HG02623 (cell line): Measurements from ENCODE around the gene FRAS1.
"Not testable (repeated sequence)": the region's sequence is repeated elsewhere in the genome, so short reads cannot be mapped to it uniquely, and the experiment has no call there.

ENCODE experiments used
- ATAC-seq: cut with Tn5 transposase; IDR thresholded peaks from one replicate; pipeline ENCODE4 v1.9.1; 2021; ENCODE audit warnings: moderate library complexity; ENCODE audit not compliant: unreplicated experiment

The FRAS1 gene

DNA sequence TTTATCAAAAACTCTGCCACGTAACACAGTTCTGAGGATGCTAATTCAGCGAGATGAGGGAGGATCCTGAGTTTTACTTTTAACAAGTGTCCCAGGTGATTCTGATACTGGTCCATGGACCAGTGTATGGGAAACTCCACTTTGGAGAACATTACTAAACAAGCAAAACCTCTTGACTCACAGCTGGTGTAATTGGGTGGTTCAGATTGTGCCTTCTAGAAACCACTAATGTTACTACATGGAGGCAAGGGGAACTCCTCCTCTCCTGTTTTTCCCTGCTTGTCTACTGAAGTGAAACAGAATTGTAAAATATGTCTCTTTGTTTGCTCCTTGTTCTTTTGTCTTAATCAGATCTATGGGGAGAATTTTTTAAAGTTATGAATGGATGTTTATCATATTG is 62.6 kb downstream of the FRAS1 start:
- ATAC-seq, result no peak

DNA sequence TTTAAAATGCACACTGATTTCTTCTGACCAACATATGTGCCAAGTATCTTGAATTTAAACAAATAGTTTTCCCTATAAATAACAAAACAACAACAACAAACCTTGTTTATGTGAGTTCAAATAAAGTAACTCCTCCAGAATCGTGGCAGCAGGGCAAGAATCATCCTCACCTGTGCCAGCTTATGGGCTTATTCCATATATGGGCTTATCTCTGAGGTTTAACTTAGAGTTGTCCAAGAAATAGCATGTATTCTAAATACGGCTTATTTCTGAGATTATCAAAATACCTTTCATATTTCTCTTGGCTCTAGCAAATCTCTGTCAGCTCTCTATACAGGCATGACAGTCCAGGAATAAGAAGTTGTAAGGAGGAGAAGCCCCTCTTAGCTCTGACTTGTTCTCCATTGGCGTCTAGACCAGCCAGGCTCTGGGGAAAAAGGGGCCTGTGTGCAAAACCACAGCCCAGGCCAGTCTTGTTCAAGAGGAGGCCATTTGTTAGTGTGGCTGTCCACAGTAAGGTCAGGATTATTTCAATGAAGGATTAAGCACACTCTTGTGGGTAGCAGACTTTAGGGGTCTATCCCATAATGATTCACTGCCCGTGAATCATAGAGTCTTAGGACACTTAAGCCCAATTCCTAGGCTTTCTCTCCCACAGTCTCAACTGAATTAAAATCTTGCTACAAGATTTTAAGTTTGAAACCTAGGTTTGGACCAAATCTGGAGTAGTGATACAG is 63.2 kb downstream of the FRAS1 start:
- no peak for ATAC-seq

DNA sequence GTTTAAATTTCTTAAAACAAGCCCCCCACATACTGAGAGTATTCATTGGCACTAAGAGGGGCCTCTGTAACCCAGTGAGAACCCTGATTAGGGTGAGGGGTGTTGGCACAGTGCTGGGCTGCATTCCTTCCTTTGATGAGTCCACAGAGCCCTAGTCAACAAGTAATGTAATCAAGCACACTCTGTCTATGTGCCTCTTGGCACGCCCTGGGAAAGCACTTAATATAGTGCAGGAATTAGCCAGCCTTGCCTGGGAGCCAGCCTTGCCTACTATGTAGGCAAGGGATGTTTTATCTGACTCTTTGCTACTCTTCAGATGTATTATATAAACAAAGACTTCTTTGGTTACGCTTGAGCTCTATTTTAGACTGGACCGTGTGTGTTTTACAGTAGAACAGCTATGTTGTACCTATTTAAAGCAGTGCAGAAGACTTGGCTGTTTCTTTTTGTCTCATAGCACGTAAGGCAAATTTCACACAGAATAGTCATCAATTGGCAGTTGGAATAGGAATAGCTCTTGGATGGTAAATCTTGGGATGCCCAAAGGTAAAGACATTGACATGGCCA is 64.3 kb downstream of the FRAS1 start:
- no peak for ATAC-seq

DNA sequence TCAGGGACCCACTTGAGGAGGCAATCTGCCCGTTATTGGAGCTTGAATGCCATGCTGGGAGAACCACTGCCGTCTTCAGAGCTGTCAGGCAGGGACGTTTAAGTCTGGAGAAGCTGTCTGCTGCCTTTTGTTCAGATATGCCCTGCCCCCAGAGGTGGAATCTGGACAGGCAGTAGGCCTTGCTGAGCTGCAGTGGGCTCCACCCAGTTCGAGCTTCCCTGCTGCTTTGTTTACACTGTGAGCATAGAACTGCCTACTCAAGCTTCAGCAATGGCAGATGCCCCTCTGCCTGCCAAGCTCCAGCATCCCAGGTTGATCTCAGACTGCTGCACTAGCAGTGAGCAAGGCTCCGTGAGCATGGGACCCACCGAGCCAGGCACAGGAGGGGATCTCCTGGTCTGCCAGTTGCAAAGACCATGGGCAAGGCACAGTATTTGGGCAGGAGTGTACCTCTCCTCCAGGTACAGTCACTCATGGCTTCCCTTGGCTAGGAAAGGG is 68.8 kb downstream of the FRAS1 start:
- not testable (repeated sequence) for ATAC-seq

DNA sequence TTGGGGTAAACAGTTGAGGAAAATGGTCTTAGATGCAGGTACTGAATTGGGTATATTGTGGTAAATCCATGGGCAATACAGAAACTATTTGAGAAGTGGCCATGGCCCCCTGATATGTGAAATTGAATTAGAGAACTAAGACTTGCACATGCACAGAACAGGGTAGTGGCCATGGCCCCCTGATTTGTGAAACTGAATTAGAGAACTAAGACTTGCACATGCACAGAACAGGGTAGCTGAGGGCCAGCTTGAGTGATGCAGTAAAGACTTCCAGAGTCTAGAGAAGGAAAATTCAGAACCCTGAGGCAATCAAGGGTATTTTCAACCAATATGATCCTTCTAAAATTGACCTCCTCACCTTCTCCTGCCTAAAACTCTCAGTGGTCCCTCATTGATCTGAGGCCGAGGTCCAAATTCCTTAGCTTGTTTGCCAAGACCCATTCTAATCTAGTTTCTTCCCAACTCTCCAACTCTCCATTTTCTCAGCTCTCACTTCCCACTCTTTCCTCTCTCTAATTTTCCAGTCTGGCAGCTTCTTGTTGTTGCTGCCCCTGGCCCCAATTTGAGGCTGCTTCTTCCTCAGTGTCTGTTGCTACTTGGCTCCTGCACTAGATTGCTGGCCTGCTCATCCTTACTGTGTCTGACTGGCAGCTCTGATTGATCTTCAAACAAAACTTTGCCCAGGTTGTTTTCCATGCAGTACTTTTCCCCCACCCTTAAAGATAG is 72.4 kb downstream of the FRAS1 start:
- no peak for ATAC-seq

DNA sequence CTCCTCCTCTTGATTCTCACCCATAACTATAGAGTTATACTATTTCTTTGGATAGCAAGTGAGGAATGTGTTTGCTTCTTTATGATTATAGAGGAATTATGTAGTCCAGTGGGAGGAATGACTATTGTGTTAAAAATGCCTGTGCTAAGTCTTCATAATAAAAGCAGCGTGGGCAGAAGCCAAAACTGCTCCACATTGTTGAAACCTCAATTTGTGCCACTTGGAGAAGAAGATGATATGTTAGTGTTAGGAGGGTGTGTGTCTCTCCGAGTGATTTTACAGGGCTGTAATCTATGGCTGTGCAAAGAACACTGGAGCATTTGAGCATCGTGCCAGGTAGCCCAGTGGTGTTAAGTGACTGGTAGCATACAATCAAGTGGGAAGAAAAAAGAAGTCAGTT is 74.3 kb downstream of the FRAS1 start:
- ATAC-seq, result no peak

DNA sequence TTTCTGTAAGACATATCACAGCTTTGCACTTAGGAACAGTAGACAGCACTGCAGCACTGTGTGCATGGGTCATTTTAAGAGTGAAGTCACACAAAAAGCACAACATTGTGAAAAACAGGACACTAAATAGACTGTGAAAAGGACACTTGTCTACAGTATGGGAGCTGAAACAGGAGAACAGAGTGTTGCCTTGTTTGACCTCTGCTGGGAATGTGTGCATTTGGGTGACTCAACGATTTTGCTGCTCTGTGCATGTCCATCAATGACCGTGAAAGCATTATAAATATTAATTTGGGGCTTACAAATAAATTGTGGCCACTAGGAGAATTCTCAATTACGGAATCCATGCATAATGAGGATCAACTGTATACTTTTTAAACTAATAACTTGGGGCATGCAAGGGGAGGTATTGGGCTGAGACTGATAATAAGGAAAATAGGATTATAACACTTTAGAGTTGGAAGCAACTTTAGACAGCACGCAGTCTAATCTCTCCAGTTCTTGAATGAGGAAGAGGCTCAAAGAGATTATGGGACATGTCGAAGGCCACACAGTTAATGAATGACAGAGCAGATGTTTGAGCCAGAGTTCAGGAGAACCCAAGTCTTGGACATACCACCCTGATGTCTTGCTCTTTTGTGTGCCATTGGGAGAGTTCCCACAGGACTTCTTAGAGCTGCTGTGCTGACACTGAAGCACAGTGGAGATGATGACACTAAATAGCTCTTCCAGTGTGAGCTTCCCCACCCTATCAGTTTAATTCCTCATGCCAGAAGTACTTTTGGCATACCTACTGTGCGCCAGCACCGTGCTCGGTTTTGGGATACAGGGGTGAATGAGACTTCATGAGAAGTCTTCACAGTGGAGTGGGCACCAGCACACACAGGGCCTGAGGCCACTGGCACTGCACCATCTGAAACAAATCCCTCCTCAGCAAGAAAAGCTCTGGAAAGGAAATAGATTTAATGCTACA is 79.3 kb downstream of the FRAS1 start:
- no peak for ATAC-seq

DNA sequence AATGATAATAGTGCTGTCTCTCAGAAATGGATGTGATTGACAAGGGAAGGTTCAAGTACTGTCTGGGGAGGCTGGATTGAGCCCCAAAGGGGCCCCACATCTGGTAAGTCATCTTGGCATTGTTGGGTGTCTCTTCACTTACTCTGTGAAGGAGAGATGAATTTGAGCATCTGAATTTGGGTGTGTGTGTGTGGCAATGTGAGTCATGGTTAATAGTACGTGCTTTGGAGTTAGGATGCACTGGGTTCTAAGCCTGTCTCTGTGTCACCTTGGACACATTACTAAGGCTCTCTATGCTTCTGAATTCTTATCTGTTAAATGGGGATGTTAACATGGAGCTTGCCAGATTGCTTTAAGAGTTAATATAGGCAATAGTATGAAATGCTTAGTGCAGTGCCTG is 80.4 kb downstream of the FRAS1 start:
- ATAC-seq, result no peak

DNA sequence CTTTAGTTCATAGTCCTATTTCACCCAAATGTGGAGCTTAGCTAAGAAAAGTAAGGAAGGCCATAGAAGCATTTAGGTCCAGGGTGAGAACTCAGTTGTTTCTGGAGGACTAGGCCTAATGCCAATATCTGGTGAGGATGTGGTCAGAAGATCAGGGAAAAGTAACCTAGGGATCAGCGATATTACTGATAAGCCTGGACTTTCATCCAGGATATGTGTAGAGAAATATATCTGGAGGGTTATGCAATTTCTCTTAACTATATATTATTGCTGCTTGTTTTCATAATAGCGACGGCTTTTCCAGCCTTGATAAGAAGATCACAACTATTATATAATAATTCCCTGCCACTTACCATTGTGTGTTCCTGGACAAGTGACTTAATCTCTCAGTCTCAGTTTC is 81.1 kb downstream of the FRAS1 start:
- no peak for ATAC-seq

DNA sequence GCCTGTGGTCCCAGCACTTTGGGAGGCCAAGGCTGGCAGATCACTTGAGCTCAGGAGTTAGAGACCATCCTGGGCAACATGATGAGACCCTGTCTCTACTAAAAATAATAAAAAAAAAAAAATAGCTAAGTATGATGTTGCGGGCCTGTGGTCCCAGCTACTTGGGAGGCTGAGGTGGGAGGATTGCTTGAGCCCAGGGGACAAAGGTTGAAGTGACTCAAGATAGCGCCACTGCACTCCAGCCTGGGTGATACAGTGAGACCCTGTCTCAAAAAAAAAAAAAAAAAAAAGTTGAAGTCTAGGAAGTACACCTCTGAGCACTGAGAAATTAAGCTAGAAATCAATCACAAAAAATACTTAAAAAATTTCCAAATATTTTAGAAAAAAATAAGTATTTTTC is 86.5 kb downstream of the FRAS1 start:
- ATAC-seq, result no peak

DNA sequence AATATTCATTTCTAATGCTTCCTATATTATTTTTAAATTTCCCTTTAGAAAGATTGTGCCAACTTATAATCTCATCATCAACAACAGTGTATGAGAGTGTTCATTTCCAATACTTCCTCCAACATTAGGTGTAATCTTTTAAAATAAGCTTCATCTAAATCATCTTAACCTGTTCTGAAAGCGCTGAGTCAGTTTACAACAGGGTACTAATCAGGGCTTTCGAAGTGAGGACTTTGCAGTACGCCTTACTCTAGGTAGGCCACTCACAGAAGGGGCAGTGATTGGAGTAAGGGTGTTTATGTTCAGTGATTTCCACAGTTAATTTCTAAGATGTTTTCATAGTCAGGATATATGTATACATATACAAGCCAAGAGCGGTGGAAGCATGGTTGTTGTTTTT is 87.9 kb downstream of the FRAS1 start:
- ATAC-seq, result no peak

DNA sequence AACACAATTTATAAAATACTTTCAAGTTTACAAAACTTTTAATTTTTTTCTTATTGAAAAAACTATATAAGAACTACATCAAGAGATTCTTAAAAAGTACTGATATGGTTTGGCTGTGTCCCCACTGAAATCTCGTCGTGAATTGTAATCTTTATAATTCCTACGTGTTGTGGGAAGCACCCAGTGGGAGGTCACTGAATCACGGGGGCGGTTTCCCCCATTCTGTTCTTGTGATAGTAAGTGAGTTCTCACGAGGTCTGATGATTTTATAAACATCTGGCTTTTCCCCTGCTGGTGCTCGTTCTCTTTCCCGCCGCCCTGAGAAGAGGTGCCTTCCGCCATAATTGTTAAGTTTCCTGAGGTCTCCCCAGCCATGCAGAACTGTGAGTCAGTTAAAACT is 88.5 kb downstream of the FRAS1 start:
- ATAC-seq, result no peak

DNA sequence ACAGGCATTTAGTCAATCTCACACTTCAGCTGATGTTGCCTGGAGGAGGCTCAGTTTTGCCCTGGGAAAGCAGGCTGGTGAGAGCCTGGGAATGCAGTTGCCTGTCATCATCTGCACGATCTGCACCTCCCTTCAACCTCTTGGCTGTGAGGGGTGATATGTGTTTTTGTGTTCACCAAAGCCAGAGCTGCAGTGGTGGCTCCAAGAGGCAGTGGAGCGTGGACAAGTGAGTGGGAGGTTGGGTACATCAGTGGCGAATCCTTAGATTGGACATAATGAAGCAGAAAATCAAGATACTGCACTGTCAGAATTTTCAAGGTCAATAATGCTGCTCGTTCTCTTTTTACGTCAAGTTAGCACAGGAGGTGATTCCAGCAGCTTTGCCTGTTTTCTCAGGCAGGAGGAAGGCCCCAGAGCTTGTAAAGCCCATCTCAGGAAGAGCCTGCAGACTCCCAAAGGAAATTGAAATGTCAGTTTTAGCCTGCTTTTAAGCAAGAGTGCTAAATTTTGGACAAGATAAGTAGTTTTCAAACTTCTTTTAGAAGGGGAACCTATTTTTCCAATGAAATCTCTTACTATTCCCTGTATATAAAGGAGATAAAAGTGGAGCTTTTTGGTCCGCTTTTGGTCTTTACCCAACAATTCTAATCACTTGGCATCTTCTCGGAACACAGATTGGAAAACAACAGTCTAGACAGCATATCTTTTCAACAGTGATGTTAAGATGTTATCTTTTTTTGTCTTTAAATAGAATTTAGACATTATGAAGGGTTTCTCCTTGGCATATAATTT is 92.8 kb downstream of the FRAS1 start:
- no peak for ATAC-seq

DNA sequence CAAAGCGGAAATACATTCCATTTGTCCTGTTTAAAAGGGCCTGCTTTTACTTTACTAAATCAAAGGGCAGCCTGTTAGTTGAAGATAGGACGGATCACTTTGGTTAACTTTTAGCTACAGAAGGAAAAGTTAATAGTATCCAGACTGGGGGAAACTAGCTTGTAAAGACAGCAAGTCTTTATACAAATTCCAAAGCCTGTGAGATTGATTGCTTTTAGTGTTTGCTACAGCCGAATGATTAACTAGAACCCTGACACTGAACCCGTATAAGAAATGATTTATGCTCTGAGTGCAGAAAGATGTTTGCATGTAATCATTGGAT is 93.4 kb downstream of the FRAS1 start:
- ATAC-seq, result no peak

DNA sequence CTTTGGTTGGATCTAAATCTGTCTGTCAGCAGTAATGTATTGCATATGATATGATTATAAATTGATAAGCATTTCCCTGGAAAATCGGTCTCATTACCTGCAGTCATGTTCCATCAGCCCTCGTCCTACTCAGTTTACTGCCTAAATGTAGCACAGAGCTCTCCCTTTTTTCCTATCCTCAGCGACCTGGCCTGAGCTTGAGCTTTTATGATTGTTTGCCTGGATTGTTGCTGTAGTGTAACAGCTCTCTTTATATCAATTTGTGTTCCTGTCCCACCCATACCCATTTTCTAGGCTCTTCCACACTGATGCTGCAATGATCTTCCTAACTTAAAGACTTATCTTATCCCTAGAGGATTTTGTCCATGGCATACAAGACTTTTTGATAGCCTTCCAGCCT is 95.7 kb downstream of the FRAS1 start:
- no peak for ATAC-seq

DNA sequence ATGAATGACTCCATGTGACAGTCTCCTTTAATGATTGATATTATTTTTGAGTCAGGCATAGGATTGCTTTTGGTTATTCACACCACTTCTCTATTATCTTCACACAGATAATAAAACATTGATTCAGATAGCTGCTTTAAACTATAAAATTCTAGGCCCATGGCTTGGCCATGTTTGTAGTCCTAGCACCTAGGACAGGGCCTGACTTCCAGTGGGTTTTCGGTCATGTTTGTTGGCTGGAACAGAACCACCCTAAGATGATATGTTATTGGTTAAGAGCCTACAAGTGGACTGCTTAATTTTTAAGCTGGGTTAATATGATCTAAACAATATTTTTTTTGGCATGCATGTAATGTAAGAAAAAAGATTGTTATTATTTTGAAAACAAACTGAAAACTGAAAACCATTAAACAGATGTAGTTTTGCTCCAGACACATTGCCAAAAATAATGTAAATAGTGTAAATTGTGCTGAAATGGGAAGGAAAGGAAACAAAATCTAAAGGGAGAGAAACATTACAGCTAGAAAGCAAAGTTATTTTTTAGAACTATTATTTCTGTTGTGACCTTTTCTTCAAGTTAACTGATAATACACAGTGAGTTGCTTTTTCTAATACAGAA is 98.0 kb downstream of the FRAS1 start:
- ATAC-seq, result no peak

DNA sequence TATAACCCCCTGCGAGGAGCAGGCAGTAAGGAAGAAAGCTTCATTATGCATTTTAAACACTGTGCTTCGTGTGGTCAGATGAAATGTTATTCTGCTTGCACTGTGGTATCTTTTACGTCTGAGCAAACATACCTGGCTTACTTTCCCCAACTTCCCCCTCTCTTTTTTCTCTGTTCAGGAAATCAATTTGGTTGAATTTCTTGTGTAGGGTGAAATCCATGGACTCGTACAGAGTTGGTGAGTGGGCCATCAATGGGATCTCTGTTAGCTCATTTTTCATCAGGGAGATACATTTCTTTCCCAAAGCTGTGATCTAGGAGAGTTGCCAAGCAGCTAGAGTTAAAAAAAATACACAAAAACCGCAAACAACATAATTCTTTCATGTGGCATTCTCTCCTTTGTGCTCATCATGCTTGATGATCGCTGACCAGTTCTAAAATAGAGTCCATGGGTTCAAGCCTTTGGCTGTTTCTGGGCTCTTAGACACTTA is 98.5 kb downstream of the FRAS1 start:
- ATAC-seq, result no peak

DNA sequence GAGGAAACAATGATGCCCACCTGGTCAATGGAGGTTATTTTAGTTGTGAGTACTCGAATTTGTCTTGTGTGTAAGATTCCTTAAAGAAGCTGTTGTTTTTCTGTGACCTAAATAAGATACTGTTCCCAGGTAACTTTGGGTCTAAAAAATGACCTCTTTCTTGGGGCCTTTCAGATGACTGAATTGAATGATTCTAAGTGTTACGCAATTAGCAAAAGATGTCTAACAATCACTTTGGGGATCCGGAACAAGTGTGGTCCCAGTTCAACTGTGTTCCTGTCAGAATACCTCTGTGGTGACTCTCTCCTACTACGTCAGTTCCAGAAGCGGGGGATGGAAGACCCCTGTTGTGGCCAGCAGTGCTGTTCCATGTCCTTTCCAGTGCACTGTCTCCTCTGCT is 99.4 kb downstream of the FRAS1 start:
- no peak for ATAC-seq

DNA sequence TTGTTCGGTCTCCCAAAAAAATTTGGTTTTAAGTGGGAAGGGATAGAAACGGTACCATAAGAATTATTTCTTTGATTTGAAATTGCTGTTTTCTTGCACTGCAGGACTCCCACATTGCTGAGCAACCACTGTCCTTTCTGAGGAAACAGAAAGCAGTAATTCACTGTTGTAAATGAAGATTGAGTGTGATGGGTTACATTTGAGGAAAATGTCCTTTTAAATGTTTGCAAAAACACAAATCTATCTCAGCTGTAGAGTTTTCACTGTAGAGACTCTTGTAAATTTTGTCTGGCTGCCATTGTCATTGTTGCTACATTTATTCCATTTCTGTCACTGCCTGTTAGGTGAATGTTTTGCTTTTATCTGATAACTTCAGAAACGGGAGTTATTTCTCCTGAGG is 105.2 kb downstream of the FRAS1 start:
- no peak for ATAC-seq

DNA sequence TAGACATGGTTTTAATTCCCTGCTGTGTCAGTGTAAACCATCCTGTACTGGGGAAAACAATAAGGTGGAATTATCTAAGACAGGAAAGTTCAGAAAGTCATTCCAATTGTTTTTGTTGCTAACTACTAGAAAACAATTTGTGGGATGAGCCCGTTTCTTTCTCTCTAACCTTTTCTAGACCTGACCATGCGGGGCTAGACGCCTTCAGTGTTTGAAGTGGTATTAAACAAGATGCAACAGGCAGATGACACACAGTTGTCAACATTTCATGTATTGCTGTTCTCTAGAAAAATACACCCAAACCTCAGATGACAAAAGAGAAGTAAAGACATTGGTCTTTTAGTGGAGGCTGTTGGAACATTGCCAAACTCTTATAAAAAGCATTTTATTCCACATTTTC is 105.7 kb downstream of the FRAS1 start:
- no peak for ATAC-seq
